Endothelial cell of umbilical vein (primary cell): ENCODE data around the gene OLIG1. TPM values are rescaled to one million over a fixed set of nuclear protein-coding genes. Genes with fewer than 3 reads are reported as not detected.

Experiments used
- BruUV-seq: library from RNA; stranded (reverse); fragments of 400-500 nt; replicated peaks from 2 replicates; lab custom pipeline; 2021; lab: Mats Ljungman, UMichigan
- CTCF ChIA-PET: fragments of 300-600, 350-600 bp; sonication (Branson Sonifier 250); formaldehyde crosslinking; loops from one replicate; lab custom pipeline; 2021; ENCODE audit warnings: antibody characterized with exemption, inconsistent platforms; lab: Charles Lee
- POLR2A ChIA-PET: fragments of 300-600, 350-600 bp; sonication (Branson Sonifier 250); formaldehyde crosslinking; loops from one replicate; lab custom pipeline; 2021; ENCODE audit warnings: antibody characterized with exemption, inconsistent platforms; lab: Charles Lee
- DNase-seq: peaks from one replicate; pipeline ENCODE4 v3.0.0-alpha.2; 2011; ENCODE audit warnings: low read depth, low spot score
- FAIRE-seq: peaks from 2 replicates; lab custom pipeline; 2011; peaks lifted over from hg19 to GRCh38; lab: Jason Lieb, UNC
- H2AFZ ChIP-seq: 2 replicates; pipeline ENCODE4 v1.6.0; 2012; ENCODE audit warnings: low read depth, low read length, control low read depth, inconsistent platforms
- H3K27ac ChIP-seq: 2 replicates; pipeline ENCODE4 v1.5.1; 2011; ENCODE audit warnings: low read depth, mild to moderate bottlenecking, control low read depth, low read length, moderate library complexity; ENCODE audit not compliant: insufficient read depth
- H3K27me3 ChIP-seq, 2 experiments: 2 replicates each; pipeline versions ENCODE4 v1.6.0 to v1.6.1; 2011; ENCODE audit warnings: low read length in 2 of 2, mixed read lengths in 1 of 2; ENCODE audit not compliant: control insufficient read depth in 2 of 2, insufficient read depth in 2 of 2
- H3K36me3 ChIP-seq, 2 experiments: 2 replicates in 1 of 2; 3 replicates in 1 of 2; pipeline ENCODE4 v1.5.1; 2011; ENCODE audit warnings: low read length in 2 of 2, mild to moderate bottlenecking in 1 of 2, moderate library complexity in 1 of 2; ENCODE audit not compliant: control insufficient read depth in 2 of 2, insufficient read depth in 2 of 2; ENCODE audit errors: extremely low read depth in 1 of 2
- H3K4me1 ChIP-seq: 3 replicates; pipeline ENCODE4 v1.5.1; 2011; ENCODE audit warnings: mild to moderate bottlenecking, low read length; ENCODE audit not compliant: control insufficient read depth, insufficient read depth; ENCODE audit errors: extremely low read depth
- H3K4me2 ChIP-seq: 2 replicates; pipeline ENCODE4 v1.6.1; 2011; ENCODE audit warnings: low read length, control low read depth, mixed read lengths; ENCODE audit not compliant: insufficient read depth
- H3K4me3 ChIP-seq, 3 experiments: fragments of 200-600 bp in 1 of 3; sonication (generic), shearing (Covaris generic) in 1 of 3; replicated peaks in 1 of 3; 2 replicates each; pipeline ENCODE4 v1.5.1; 2011 to 2016; ENCODE audit warnings: control low read depth in 3 of 3, low read length in 3 of 3, mild to moderate bottlenecking in 2 of 3, inconsistent platforms in 1 of 3, low read depth in 1 of 3, moderate library complexity in 1 of 3; ENCODE audit not compliant: insufficient read depth in 1 of 3
- H3K79me2 ChIP-seq: 2 replicates; pipeline ENCODE4 v1.6.0; 2012; ENCODE audit warnings: low read length, inconsistent platforms; ENCODE audit not compliant: control insufficient read depth, insufficient read depth
- H3K9ac ChIP-seq: replicated peaks from 2 replicates; pipeline ENCODE3; 2011; ENCODE audit warnings: low read length, control low read depth; ENCODE audit not compliant: insufficient read depth; ENCODE audit errors: extremely low read depth
- H3K9me1 ChIP-seq: replicated peaks from 3 replicates; pipeline ENCODE4 v1.6.0; 2011; ENCODE audit warnings: mild to moderate bottlenecking, low read length; ENCODE audit not compliant: control insufficient read depth, insufficient read depth; ENCODE audit errors: extremely low read depth
- H3K9me3 ChIP-seq: replicated peaks from 2 replicates; pipeline ENCODE4 v1.5.1; 2012; ENCODE audit warnings: low read length, inconsistent platforms; ENCODE audit not compliant: control insufficient read depth, insufficient read depth
- H4K20me1 ChIP-seq: replicated peaks from 2 replicates; pipeline ENCODE3; 2011; ENCODE audit warnings: mild to moderate bottlenecking, low read length; ENCODE audit not compliant: control insufficient read depth, insufficient read depth; ENCODE audit errors: extremely low read depth
- EZH2 ChIP-seq: IDR thresholded peaks from 2 replicates; pipeline ENCODE4 v1.6.1; 2012; ENCODE audit warnings: borderline replicate concordance, low read depth, mild to moderate bottlenecking, moderate library complexity, low read length, inconsistent platforms; ENCODE audit not compliant: severe bottlenecking
- FOS ChIP-seq: IDR thresholded peaks from 2 replicates; pipeline ENCODE4 v1.6.1; 2011; ENCODE audit warnings: mild to moderate bottlenecking, low read length, moderate library complexity, borderline replicate concordance; ENCODE audit not compliant: insufficient read depth
- GATA2 ChIP-seq: IDR thresholded peaks from 2 replicates; pipeline ENCODE4 v1.7.0; 2011; ENCODE audit warnings: low read depth, mild to moderate bottlenecking, moderate library complexity, mixed read lengths, low read length; ENCODE audit not compliant: insufficient read length, insufficient read depth
- JUN ChIP-seq: IDR thresholded peaks from 2 replicates; pipeline ENCODE4 v1.6.1; 2011; ENCODE audit warnings: borderline replicate concordance, low read depth; ENCODE audit not compliant: insufficient read length, insufficient read depth
- MYC ChIP-seq: IDR thresholded peaks from one replicate; pipeline ENCODE4 v1.6.1; 2011; ENCODE audit warnings: mild to moderate bottlenecking, low read depth, low read length
- POLR2A ChIP-seq: IDR thresholded peaks from 2 replicates; pipeline ENCODE4 v1.6.1; 2012; ENCODE audit warnings: low read depth, mild to moderate bottlenecking, control low read depth, low read length
- POLR2AphosphoS5 ChIP-seq: IDR thresholded peaks from 2 replicates; pipeline ENCODE4 v1.6.1; 2012; ENCODE audit warnings: low read depth, mild to moderate bottlenecking, control low read depth, low read length, moderate library complexity; ENCODE audit not compliant: insufficient read depth
- dilution Hi-C: fragments of 300-500 bp; cut with MboI; formaldehyde crosslinking; loops from one replicate; pipeline ENCODE4 v1.15.0; 2019; ENCODE audit warnings: low sequenced_read_pairs; ENCODE audit not compliant: extremely low pct_ligation_motif_present
- intact Hi-C: fragments of 100-400 bp; cut with micrococcal nuclease; formaldehyde crosslinking; loops from one replicate; pipeline ENCODE4 v1.10.0; 2022
- polyA plus RNA-seq, 4 experiments: library from polyadenylated mRNA; depleted of rRNA in 3 of 4; stranded (reverse) in 3 of 4; unstranded in 1 of 4; fragments of >200 nt; gene quantifications; 2 replicates each; pipeline versions ENCODE4 v1.2.1 to v1.2.3, GENCODE V29; 2011 to 2012; ENCODE audit warnings: missing spikeins in 1 of 4
- total RNA-seq: library from RNA; stranded (reverse); gene quantifications from 2 replicates; pipeline ENCODE4 v1.2.3, GENCODE V29; 2021
- TF ChIP-seq, protein P1 (sequence below), 2 donors: IDR thresholded peaks; 1 replicate in 1 of 2; 2 replicates in 1 of 2; pipeline ENCODE4 v1.5.1; 2011; ENCODE audit warnings: low read length in 2 of 2, mild to moderate bottlenecking in 2 of 2, moderate library complexity in 2 of 2, control low read depth in 1 of 2, inconsistent platforms in 1 of 2, low read depth in 1 of 2; ENCODE audit not compliant: insufficient read depth in 1 of 2; ENCODE audit errors: extremely low read depth in 1 of 2
- TF ChIP-seq, protein P2 (sequence below): IDR thresholded peaks from 2 replicates; pipeline ENCODE4 v1.6.1; 2011; ENCODE audit not compliant: insufficient read depth, insufficient read length

Gene OLIG1
- total and polyA plus RNA-seq, 2 donors (not counting 3 experiments of a cell fraction or from before 2014, with no cell fraction given): not detected

DNA sequence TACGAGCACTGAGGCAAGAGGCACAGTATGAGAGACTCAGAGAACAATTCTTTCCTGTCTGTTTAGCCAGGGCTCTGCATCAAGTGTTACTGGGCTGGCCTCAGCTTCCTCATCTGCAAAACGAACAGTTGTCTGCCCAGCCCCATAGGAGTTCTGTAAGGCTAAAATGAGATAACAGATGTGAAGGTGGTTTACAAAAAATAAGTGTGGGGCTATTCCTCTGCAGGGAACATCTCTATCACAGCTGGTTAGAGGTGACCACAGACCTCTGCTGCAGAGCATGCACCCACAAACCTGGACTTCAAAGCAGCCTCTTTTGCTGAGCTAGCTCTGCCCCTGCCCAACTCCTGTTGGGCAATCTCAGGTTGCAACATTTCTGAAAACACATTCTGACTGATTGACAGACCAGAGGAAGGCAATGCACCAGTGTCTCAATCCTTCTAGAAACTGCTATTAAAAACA lies 10.5 kb upstream of the OLIG1 start:
- no peaks in the 10 kb centered on the region for H3K9me1 ChIP-seq
- ChIA-PET POLR2A (no interaction called here), CTCF (no interaction called here)
- FAIRE-seq (peak; percentile 46), DNase-seq (no peak)
- H3K79me2 ChIP-seq: no peaks in the 10 kb centered on the region
- H4K20me1 ChIP-seq: no peaks in the 10 kb centered on the region
- H3K4me3 ChIP-seq: no peak overlapping the region
- no TSS peak for BruUV-seq
- peaks cover 29 to 35% of the 10 kb centered on the region in 2 experiments for H3K27me3 ChIP-seq
- dilution Hi-C loops (no loop called here), intact Hi-C loops (no loop called here)
- peaks cover 2% of the 10 kb centered on the region for H3K4me1 ChIP-seq
- no peak overlapping the region for H3K9ac ChIP-seq
- H3K36me3 ChIP-seq: no peaks in the 10 kb centered on the region
- TF ChIP-seq JUN: no peak
- TF ChIP-seq EZH2: no peak
- TF ChIP-seq FOS: no peak
- TF ChIP-seq, protein P1, sequence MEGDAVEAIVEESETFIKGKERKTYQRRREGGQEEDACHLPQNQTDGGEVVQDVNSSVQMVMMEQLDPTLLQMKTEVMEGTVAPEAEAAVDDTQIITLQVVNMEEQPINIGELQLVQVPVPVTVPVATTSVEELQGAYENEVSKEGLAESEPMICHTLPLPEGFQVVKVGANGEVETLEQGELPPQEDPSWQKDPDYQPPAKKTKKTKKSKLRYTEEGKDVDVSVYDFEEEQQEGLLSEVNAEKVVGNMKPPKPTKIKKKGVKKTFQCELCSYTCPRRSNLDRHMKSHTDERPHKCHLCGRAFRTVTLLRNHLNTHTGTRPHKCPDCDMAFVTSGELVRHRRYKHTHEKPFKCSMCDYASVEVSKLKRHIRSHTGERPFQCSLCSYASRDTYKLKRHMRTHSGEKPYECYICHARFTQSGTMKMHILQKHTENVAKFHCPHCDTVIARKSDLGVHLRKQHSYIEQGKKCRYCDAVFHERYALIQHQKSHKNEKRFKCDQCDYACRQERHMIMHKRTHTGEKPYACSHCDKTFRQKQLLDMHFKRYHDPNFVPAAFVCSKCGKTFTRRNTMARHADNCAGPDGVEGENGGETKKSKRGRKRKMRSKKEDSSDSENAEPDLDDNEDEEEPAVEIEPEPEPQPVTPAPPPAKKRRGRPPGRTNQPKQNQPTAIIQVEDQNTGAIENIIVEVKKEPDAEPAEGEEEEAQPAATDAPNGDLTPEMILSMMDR (IDR thresholded peaks at IDR 0.05; ENCODE audit: extremely low read depth in 1 of 2, insufficient read depth in 1 of 2, low read depth in 1 of 2, low read length in 2 of 2): no peak
- TF ChIP-seq, protein P2, sequence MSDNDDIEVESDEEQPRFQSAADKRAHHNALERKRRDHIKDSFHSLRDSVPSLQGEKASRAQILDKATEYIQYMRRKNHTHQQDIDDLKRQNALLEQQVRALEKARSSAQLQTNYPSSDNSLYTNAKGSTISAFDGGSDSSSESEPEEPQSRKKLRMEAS: no peak
- H3K27ac ChIP-seq: no peak overlapping the region
- no peak overlapping the region for H3K4me2 ChIP-seq
- H2AFZ ChIP-seq: no peak overlapping the region
- no peaks in the 10 kb centered on the region for H3K9me3 ChIP-seq

DNA sequence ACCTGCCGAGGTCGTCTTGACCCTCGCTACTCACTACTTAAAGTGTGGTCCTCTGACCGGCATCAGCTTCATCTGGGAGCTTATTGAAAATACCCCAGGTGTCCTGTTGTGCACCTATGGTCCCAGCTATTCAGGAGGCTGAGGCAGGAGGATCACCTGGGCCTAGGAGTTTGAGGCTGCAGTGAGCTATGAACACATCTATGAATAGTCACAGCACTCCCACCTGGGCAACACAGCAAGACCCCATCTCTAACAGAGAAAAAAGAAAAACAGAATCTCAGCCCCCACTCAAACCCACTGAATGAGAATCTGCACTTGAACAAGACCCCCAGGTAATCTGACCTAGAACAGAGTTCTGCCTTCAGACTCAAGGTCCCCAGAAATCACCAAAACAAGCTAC lies 8.7 kb upstream of the OLIG1 start:
- FAIRE-seq (no peak), DNase-seq (no peak)
- no peak overlapping the region for H3K27ac ChIP-seq
- peaks cover 8% of the 10 kb centered on the region for H3K4me1 ChIP-seq
- H4K20me1 ChIP-seq: no peaks in the 10 kb centered on the region
- H3K9ac ChIP-seq: no peak overlapping the region
- TF ChIP-seq MYC: no peak
- TF ChIP-seq, protein P1 (IDR thresholded peaks at IDR 0.05; ENCODE audit: extremely low read depth in 1 of 2, insufficient read depth in 1 of 2, low read depth in 1 of 2, low read length in 2 of 2): no peak
- TF ChIP-seq POLR2AphosphoS5: no peak
- TF ChIP-seq POLR2A: no peak
- no peak for TF ChIP-seq GATA2
- no peak for TF ChIP-seq FOS
- no peak for TF ChIP-seq EZH2
- TF ChIP-seq JUN: no peak
- TF ChIP-seq, protein P2: no peak
- peaks cover 26 to 42% of the 10 kb centered on the region in 2 experiments for H3K27me3 ChIP-seq
- no peaks in the 10 kb centered on the region for H3K79me2 ChIP-seq
- no peak overlapping the region for H3K4me3 ChIP-seq
- intact Hi-C loops: no loop called here
- no peaks in the 10 kb centered on the region for H3K9me3 ChIP-seq
- H2AFZ ChIP-seq: no peak overlapping the region
- dilution Hi-C loops: no loop called here
- no TSS peak for BruUV-seq
- H3K36me3 ChIP-seq: no peaks in the 10 kb centered on the region
- POLR2A ChIA-PET: no interaction called here
- H3K9me1 ChIP-seq: no peaks in the 10 kb centered on the region
- H3K4me2 ChIP-seq: no peak overlapping the region
- CTCF ChIA-PET: no interaction called here
